K562 (cell line): ENCODE results near the gene RXRA. TPM values are rescaled to one million over a fixed set of nuclear protein-coding genes. Genes with fewer than 3 reads are reported as not detected.
"Not testable (repeated sequence)": the region's sequence is repeated elsewhere in the genome, so short reads cannot be mapped to it uniquely, and the experiment has no call there.

Experiments
- ATAC-seq: fragments of 200-7000 bp; cut with Tn5 transposase; 3 replicates; pipeline ENCODE4 v1.9.1; 2020; ENCODE audit warnings: moderate library complexity
- BruUV-seq: library from RNA; stranded (reverse); fragments of 400-500 nt; replicated peaks from 2 replicates; lab custom pipeline; 2021; lab: Mats Ljungman, UMichigan
- CTCF ChIA-PET: fragments of 300-600 bp; formaldehyde crosslinking; extraction: SDS; loops from one replicate; lab custom pipeline; 2021; ENCODE audit warnings: low intra/inter-chr PET ratio; lab: Yijun Ruan, JAX
- POLR2A ChIA-PET: fragments of 300-600, 350-650 bp; sonication (Branson Sonifier 250); formaldehyde crosslinking; extraction: SDS; loops from one replicate; lab custom pipeline; 2021; ENCODE audit warnings: antibody characterized with exemption, inconsistent platforms; lab: Yijun Ruan, JAX
- DNase-seq, 4 experiments: peaks; one replicate each; pipeline versions ENCODE4 v3.0.0 to v3.0.0-alpha.2; 2011 to 2018; ENCODE audit warnings: low spot score in 3 of 4, mixed read lengths in 3 of 4; ENCODE audit errors: extremely low read depth in 1 of 4
- FAIRE-seq: peaks from 2 replicates; lab custom pipeline; 2011; peaks lifted over from hg19 to GRCh38; lab: Jason Lieb, UNC
- H2AFZ ChIP-seq: 2 replicates; pipeline ENCODE4 v1.6.0; 2011; ENCODE audit warnings: low read depth, low read length, control low read depth, inconsistent platforms
- H3K27ac ChIP-seq: fragments of 200-600 bp; 3 replicates; pipeline ENCODE4 v1.8.0; 2011; ENCODE audit warnings: low read depth, mild to moderate bottlenecking, control low read depth, inconsistent platforms, low read length, moderate library complexity, mixed read lengths; ENCODE audit errors: extremely low read depth
- H3K27me3 ChIP-seq, 2 experiments: fragments of 300-600 bp in 1 of 2; 2 replicates in 1 of 2; 3 replicates in 1 of 2; pipeline versions ENCODE4 v1.6.0 to v1.8.0; 2011; ENCODE audit warnings: inconsistent platforms in 2 of 2, low read length in 2 of 2, mild to moderate bottlenecking in 1 of 2, mixed read lengths in 1 of 2, moderate library complexity in 1 of 2; ENCODE audit not compliant: control insufficient read depth in 2 of 2, insufficient read depth in 2 of 2
- H3K36me3 ChIP-seq: fragments of 300-600 bp; 3 replicates; pipeline ENCODE4 v1.8.0; 2011; ENCODE audit warnings: mild to moderate bottlenecking, low read length, inconsistent platforms; ENCODE audit not compliant: control insufficient read depth, insufficient read depth
- H3K4me1 ChIP-seq, 2 experiments: fragments of 200-600 bp in 1 of 2; replicated peaks in 1 of 2; 2 replicates in 1 of 2; 3 replicates in 1 of 2; pipeline versions ENCODE4 v1.5.1 to v1.8.0; 2011; ENCODE audit warnings: inconsistent platforms in 2 of 2, low read length in 2 of 2, mild to moderate bottlenecking in 1 of 2, mixed read lengths in 1 of 2, moderate library complexity in 1 of 2; ENCODE audit not compliant: control insufficient read depth in 2 of 2, insufficient read depth in 2 of 2
- H3K4me2 ChIP-seq: 2 replicates; pipeline ENCODE4 v1.6.1; 2011; ENCODE audit warnings: low read length, control low read depth, inconsistent platforms, mixed read lengths; ENCODE audit not compliant: insufficient read depth
- H3K4me3 ChIP-seq: fragments of 200-600 bp; sonication (generic), shearing (Covaris generic); 2 replicates; pipeline ENCODE4 v1.5.1; 2016; ENCODE audit warnings: control low read depth, inconsistent platforms
- H3K79me2 ChIP-seq: fragments of 200-600 bp; 3 replicates; pipeline ENCODE4 v1.8.0; 2011; ENCODE audit warnings: low read length, inconsistent platforms; ENCODE audit not compliant: control insufficient read depth, insufficient read depth
- H3K9ac ChIP-seq, 2 experiments: 2 replicates each; pipeline versions ENCODE4 v1.6.0 to v1.6.1; 2011; ENCODE audit warnings: low read depth in 2 of 2, low read length in 2 of 2, control low read depth in 1 of 2, inconsistent platforms in 1 of 2, mild to moderate bottlenecking in 1 of 2, mixed read lengths in 1 of 2; ENCODE audit not compliant: insufficient read depth in 1 of 2
- H3K9me1 ChIP-seq: one replicate; pipeline ENCODE4 v1.6.0; 2011; ENCODE audit warnings: inconsistent platforms, mild to moderate bottlenecking, low read length, moderate library complexity; ENCODE audit not compliant: control insufficient read depth, insufficient read depth
- H3K9me3 ChIP-seq: replicated peaks from 2 replicates; pipeline ENCODE4 v1.5.1; 2011; ENCODE audit warnings: low read depth, low read length, inconsistent platforms; ENCODE audit not compliant: control insufficient read depth, insufficient read depth
- H4K20me1 ChIP-seq: replicated peaks from 2 replicates; pipeline ENCODE4 v1.6.1; 2011; ENCODE audit warnings: low read length, inconsistent platforms, mixed read lengths; ENCODE audit not compliant: control insufficient read depth, insufficient read depth
- MNT ChIP-seq, 2 experiments: fragments of 450-650 bp; conservative IDR thresholded peaks; 2 replicates each; pipeline ENCODE4 v1.6.1; 2017; ENCODE audit warnings: mild to moderate bottlenecking in 2 of 2, moderate library complexity in 2 of 2
- ZBTB5 ChIP-seq: fragments of 450-650 bp; IDR thresholded peaks from 2 replicates; pipeline ENCODE4 v1.6.1; 2017; ENCODE audit warnings: antibody characterized with exemption
- ZNF395 ChIP-seq: fragments of 200-800 bp; sonication (Bioruptor generic); IDR thresholded peaks from 2 replicates; pipeline ENCODE4 v1.6.1; 2017; ENCODE audit warnings: missing genetic modification characterization, missing compliant biosample characterization
- WGBS: fragments of 100-300 bp; shearing (Covaris generic); methylation state at CpG from one replicate; pipeline ENCODE4 v1.1.6; 2016; ENCODE audit warnings: low coverage, mixed read lengths; ENCODE audit not compliant: insufficient coverage; ENCODE audit errors: missing lambda C conversion rate; 5-methylcytosine and 5-hydroxymethylcytosine counted together
- in situ Hi-C: fragments of 300-500 bp; cut with MboI; formaldehyde crosslinking; loops from 4 replicates; pipeline ENCODE4 v1.15.0; 2018; ENCODE audit warnings: inconsistent platforms, mixed read lengths
- intact Hi-C: fragments of 100-400 bp; cut with micrococcal nuclease; formaldehyde crosslinking; loops from 2 replicates; pipeline ENCODE4 v1.14.2; 2022
- polyA plus RNA-seq, 8 experiments: library from polyadenylated mRNA; depleted of rRNA in 4 of 8; stranded (reverse) in 5 of 8; unstranded in 3 of 8; fragments of >200 nt; fragmentation: Nextera tagmentation in 2 of 8; fragmentation: Illumina TruSeq in 1 of 8; extraction: Ambion mirVana in 2 of 8; extraction: Trizol in 1 of 8; gene quantifications; 2 replicates each; pipeline versions ENCODE4 v1.2.1 to v1.2.3, GENCODE V29; 2011 to 2014; ENCODE audit warnings: inconsistent platforms in 1 of 8, missing spikeins in 1 of 8
- total RNA-seq, 7 experiments: library from RNA; depleted of rRNA in 6 of 7; stranded (reverse); fragments of >200 nt in 6 of 7; fragmentation: Illumina TruSeq in 2 of 7; extraction: Trizol in 2 of 7; gene quantifications; 2 replicates each; pipeline versions ENCODE4 v1.2.1 to v1.2.3, GENCODE V29; 2011 to 2021; ENCODE audit warnings: low replicate concordance in 1 of 7

RXRA gene
- total and polyA plus RNA-seq, 9 of the 15 experiments (the other 6 are each of a cell fraction or from before 2014, with no cell fraction given): 0.35 to 23.6 (median 4.6) TPM

GRCh38 chr9:134307674-134308638, 18.3 kb upstream of the RXRA start (continued):
- TF ChIP-seq ZNF395 (no peak), MNT (conservative IDR thresholded peaks at IDR 0.05) (no peak), ZBTB5 (no peak)

- H3K9me3 ChIP-seq, H2AFZ ChIP-seq, H3K9ac ChIP-seq, H3K4me2 ChIP-seq, H3K9me1 ChIP-seq, H3K36me3 ChIP-seq, in situ Hi-C loops, H3K4me3 ChIP-seq, intact Hi-C loops, H3K4me1 ChIP-seq, DNase-seq, BruUV-seq, POLR2A ChIA-PET, H4K20me1 ChIP-seq, CTCF ChIA-PET, ATAC-seq, FAIRE-seq, H3K79me2 ChIP-seq, H3K27ac ChIP-seq: not testable (repeated sequence)
- 5% methylated on average over 12 of the region's 14 CpGs for WGBS
- H3K27me3 ChIP-seq: peaks cover 14 to 54% of the 10 kb centered on the region in 2 experiments; a peak in 4 of 5 replicates
These were observed 17.5 kb upstream of the RXRA start for GRCh38 chr9:134308639-134309220.
